ENCODE data around the gene ALDOA. TPM values are rescaled to one million over a fixed set of nuclear protein-coding genes. Genes with fewer than 3 reads are reported as not detected.

Gene ALDOA
- total RNA-seq, 4 donors from 2014 or later, result 175 to 905 (median 489) TPM

- peak; percentile 92 to 93 for DNase-seq
- TF ChIP-seq, protein P1, sequence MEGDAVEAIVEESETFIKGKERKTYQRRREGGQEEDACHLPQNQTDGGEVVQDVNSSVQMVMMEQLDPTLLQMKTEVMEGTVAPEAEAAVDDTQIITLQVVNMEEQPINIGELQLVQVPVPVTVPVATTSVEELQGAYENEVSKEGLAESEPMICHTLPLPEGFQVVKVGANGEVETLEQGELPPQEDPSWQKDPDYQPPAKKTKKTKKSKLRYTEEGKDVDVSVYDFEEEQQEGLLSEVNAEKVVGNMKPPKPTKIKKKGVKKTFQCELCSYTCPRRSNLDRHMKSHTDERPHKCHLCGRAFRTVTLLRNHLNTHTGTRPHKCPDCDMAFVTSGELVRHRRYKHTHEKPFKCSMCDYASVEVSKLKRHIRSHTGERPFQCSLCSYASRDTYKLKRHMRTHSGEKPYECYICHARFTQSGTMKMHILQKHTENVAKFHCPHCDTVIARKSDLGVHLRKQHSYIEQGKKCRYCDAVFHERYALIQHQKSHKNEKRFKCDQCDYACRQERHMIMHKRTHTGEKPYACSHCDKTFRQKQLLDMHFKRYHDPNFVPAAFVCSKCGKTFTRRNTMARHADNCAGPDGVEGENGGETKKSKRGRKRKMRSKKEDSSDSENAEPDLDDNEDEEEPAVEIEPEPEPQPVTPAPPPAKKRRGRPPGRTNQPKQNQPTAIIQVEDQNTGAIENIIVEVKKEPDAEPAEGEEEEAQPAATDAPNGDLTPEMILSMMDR (IDR thresholded peaks at IDR 0.05), result no peak
- peak in 1 of 2 donors; percentile 25 for TF ChIP-seq POLR2A (IDR thresholded peaks at IDR 0.05)
- peaks cover 0 to 6% of the 10 kb centered on the region in 2 donors for H3K4me1 ChIP-seq
- peak overlapping the region; percentile 71 to 76 for H3K4me3 ChIP-seq
- intact Hi-C loops (cut with DNase I; ENCODE audit: low total_unique reads), result no loop called here
- H3K9me3 ChIP-seq, result no peaks in the 10 kb centered on the region
- H3K27ac ChIP-seq, result peak overlapping the region; percentile 39 to 54
- no peaks in the 10 kb centered on the region for H3K36me3 ChIP-seq
- no peaks in the 10 kb centered on the region for H3K27me3 ChIP-seq
Measured at GRCh38 chr16:30052671-30053372, 12.7 kb upstream of the ALDOA start.

DNA sequence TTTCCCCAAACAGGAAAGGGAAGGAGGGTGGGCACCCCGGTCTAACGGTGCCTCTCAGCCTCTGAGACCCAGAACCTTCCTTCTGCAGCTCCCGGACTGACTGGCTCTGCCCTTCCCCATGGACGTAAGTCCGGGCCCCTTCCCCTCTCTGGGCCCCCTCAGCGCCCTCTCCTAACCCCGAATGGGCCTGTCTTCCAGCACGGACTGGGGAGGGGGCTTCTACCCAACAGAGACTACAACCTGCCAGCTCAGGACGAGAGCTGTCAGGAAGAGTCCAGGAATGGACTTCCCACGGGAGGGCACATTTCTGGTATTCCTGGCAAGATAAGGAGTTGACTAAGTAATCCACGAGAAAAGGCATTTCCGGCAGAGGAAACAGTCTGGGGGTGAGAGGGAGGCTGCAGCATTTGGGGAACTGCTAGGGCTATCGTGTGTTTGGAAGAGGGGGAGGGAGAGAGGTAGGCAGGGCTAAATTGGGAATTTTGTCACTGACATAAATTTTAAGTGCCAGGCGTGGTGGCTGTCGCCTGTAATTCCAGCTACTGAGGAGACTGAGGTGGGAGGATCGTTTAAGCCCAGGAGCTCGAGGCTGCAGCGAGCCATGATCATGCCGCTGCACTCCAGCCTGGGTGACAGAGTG lies 12.1 kb upstream of the ALDOA start:
- no peak for DNase-seq
- Histone ChIP-seq H3K27me3 (no peaks in the 10 kb centered on the region), H3K36me3 (no peaks in the 10 kb centered on the region), H3K9me3 (no peaks in the 10 kb centered on the region), H3K27ac (peak overlapping the region in 1 of 2 donors; percentile 54), H3K4me1 (peaks cover 0 to 6% of the 10 kb centered on the region in 2 donors), H3K4me3 (peak overlapping the region; percentile 71 to 76)
- TF ChIP-seq, protein P1 (IDR thresholded peaks at IDR 0.05), result no peak
- TF ChIP-seq POLR2A (IDR thresholded peaks at IDR 0.05), result no peak
- intact Hi-C loops (cut with DNase I; ENCODE audit: low total_unique reads), result no loop called here

- no peaks in the 10 kb centered on the region for H3K9me3 ChIP-seq
- H3K36me3 ChIP-seq, result no peaks in the 10 kb centered on the region
- DNase-seq, result no peak
- no peak overlapping the region for H3K4me3 ChIP-seq
- H3K27ac ChIP-seq, result no peak overlapping the region
- TF ChIP-seq, protein P1 (IDR thresholded peaks at IDR 0.05), result no peak
- TF ChIP-seq POLR2A (IDR thresholded peaks at IDR 0.05), result no peak
- peaks cover 0 to 6% of the 10 kb centered on the region in 2 donors for H3K4me1 ChIP-seq
- intact Hi-C loops (cut with DNase I; ENCODE audit: low total_unique reads), result no loop called here
- no peaks in the 10 kb centered on the region for H3K27me3 ChIP-seq
Measured at GRCh38 chr16:30054451-30054850, 11.1 kb upstream of the ALDOA start.

- Histone ChIP-seq H3K4me3 (no peak overlapping the region), H3K27ac (no peak overlapping the region), H3K27me3 (no peaks in the 10 kb centered on the region), H3K9me3 (no peaks in the 10 kb centered on the region), H3K36me3 (no peaks in the 10 kb centered on the region), H3K4me1 (peaks cover 0 to 6% of the 10 kb centered on the region in 2 donors)
- intact Hi-C loops (cut with DNase I; ENCODE audit: low total_unique reads), result no loop called here
- no peak for DNase-seq
- TF ChIP-seq POLR2A (IDR thresholded peaks at IDR 0.05), result no peak
- TF ChIP-seq, protein P1 (IDR thresholded peaks at IDR 0.05), result no peak
Measured at GRCh38 chr16:30054959-30055553, 10.5 kb upstream of the ALDOA start.

- Histone ChIP-seq H3K9me3 (no peaks in the 10 kb centered on the region), H3K27me3 (no peaks in the 10 kb centered on the region), H3K4me3 (no peak overlapping the region), H3K36me3 (no peaks in the 10 kb centered on the region), H3K4me1 (peaks cover 3 to 11% of the 10 kb centered on the region in 2 donors), H3K27ac (no peak overlapping the region)
- TF ChIP-seq, protein P1 (IDR thresholded peaks at IDR 0.05), result no peak
- no peak for TF ChIP-seq POLR2A (IDR thresholded peaks at IDR 0.05)
- intact Hi-C loops (cut with DNase I; ENCODE audit: low total_unique reads), result no loop called here
- DNase-seq, result no peak
Measured at GRCh38 chr16:30060346-30060745, 5.2 kb upstream of the ALDOA start.

All from uterus (tissue), 4 donors.